GM12878 (cell line): ENCODE data around the gene FBXO17. TPM values are rescaled to one million over a fixed set of nuclear protein-coding genes. Genes with fewer than 3 reads are reported as not detected.

Experiments
- SMC3 ChIP-seq: IDR thresholded peaks from 2 replicates; pipeline ENCODE4 v1.6.1; 2011; ENCODE audit warnings: low read length, improper control_type of control experiment, borderline replicate concordance
- ZZZ3 ChIP-seq: IDR thresholded peaks from 2 replicates; pipeline ENCODE4 v1.6.1; 2011; ENCODE audit warnings: low read depth; ENCODE audit not compliant: control insufficient read depth, insufficient read length
- polyA plus RNA-seq, 11 experiments: library from polyadenylated mRNA; depleted of rRNA in 4 of 11; unstranded in 6 of 11; stranded (reverse) in 5 of 11; fragments of >200 nt; fragmentation: Nextera tagmentation in 4 of 11; fragmentation: Illumina TruSeq in 1 of 11; extraction: Ambion mirVana in 4 of 11; extraction: Trizol in 1 of 11; gene quantifications; 1 replicate in 1 of 11; 2 replicates in 10 of 11; pipeline versions ENCODE4 v1.2.1 to v1.2.3, GENCODE V29; 2011 to 2016; ENCODE audit warnings: inconsistent platforms in 2 of 11, missing spikeins in 2 of 11, low read depth in 1 of 11
- total RNA-seq, 4 experiments: library from RNA; depleted of rRNA in 3 of 4; stranded (reverse); fragments of >200 nt in 3 of 4; fragmentation: Illumina TruSeq in 1 of 4; extraction: Trizol in 1 of 4; gene quantifications; 2 replicates each; pipeline versions ENCODE4 v1.2.1 to v1.2.3, GENCODE V29; 2013 to 2021
- TF ChIP-seq, protein P1 (sequence below): fragments of 450-650 bp; IDR thresholded peaks from 2 replicates; pipeline ENCODE4 v1.6.1; 2014; ENCODE audit warnings: mild to moderate bottlenecking
- TF ChIP-seq, protein P2 (sequence below): fragments of 450-650 bp; IDR thresholded peaks from 2 replicates; pipeline ENCODE4 v1.6.1; 2017; ENCODE audit warnings: low read depth, mild to moderate bottlenecking, moderate library complexity
- TF ChIP-seq, protein P3 (sequence below): fragments of 450-650 bp; IDR thresholded peaks from 2 replicates; pipeline ENCODE4 v1.6.1; 2017; ENCODE audit warnings: borderline replicate concordance
- TF ChIP-seq, protein P4 (sequence below): fragments of 450-650 bp; IDR thresholded peaks from 2 replicates; pipeline ENCODE4 v1.6.1; 2017; ENCODE audit warnings: antibody characterized with exemption, mild to moderate bottlenecking, moderate library complexity

FBXO17 gene
- total and polyA plus RNA-seq, 10 of the 15 experiments (the other 5 are each of a cell fraction or from before 2014, with no cell fraction given): 2.2 to 11.1 (median 5.3) TPM

DNA sequence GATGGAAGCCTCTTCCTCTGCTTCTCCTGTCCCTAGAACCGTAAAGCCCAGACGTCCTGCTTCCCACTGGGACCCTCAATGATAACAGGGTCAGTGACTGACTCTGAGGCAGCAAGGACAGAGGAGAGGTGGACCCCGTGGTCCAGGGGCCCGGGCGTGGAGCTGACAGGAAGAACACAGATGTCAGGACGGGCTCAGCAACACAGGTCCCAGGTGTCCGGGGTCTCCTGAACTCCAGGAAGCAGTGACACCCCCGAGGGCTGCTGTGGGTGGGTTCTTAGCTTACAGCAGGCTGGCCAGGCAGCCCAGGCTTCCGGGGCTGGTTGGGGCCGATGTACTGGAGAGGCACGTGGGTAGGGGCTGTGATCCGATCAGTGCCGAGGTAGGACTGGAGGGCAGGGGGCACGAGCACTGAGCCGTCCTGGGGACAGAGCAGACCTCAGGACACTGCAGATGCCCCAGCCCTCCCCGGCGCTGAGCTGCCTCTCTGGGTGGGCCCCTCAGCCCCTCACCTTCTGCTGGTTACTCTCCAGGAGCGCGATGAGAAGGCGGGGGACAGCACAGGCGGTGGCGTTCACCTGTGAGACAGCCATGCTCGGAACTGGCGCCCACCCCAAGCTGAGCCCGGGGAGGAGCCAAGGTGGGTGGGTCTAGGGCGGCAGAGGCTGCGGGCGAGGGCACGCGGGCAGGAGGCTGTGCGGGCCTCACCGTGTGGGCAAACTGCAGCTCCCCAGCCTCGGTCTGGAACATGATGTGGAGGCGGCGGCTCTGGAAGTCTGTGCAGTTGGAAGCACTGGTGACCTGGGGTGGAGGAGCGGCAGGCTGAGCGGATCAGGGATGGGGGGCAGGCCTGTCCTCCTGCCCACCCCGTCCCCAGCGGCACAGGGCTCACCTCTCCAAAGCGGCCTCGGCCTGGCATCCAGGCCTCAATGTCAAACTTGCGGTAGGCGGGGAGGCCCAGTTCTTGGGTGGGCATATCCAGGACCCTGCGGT lies 59.9 kb downstream of the FBXO17 start (continued):
- TF ChIP-seq, protein P1, sequence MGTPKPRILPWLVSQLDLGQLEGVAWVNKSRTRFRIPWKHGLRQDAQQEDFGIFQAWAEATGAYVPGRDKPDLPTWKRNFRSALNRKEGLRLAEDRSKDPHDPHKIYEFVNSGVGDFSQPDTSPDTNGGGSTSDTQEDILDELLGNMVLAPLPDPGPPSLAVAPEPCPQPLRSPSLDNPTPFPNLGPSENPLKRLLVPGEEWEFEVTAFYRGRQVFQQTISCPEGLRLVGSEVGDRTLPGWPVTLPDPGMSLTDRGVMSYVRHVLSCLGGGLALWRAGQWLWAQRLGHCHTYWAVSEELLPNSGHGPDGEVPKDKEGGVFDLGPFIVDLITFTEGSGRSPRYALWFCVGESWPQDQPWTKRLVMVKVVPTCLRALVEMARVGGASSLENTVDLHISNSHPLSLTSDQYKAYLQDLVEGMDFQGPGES: no peak
- TF ChIP-seq, protein P2, sequence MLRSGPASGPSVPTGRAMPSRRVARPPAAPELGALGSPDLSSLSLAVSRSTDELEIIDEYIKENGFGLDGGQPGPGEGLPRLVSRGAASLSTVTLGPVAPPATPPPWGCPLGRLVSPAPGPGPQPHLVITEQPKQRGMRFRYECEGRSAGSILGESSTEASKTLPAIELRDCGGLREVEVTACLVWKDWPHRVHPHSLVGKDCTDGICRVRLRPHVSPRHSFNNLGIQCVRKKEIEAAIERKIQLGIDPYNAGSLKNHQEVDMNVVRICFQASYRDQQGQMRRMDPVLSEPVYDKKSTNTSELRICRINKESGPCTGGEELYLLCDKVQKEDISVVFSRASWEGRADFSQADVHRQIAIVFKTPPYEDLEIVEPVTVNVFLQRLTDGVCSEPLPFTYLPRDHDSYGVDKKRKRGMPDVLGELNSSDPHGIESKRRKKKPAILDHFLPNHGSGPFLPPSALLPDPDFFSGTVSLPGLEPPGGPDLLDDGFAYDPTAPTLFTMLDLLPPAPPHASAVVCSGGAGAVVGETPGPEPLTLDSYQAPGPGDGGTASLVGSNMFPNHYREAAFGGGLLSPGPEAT: no peak
- TF ChIP-seq SMC3 (no peak), ZZZ3 (no peak)
- TF ChIP-seq, protein P3, sequence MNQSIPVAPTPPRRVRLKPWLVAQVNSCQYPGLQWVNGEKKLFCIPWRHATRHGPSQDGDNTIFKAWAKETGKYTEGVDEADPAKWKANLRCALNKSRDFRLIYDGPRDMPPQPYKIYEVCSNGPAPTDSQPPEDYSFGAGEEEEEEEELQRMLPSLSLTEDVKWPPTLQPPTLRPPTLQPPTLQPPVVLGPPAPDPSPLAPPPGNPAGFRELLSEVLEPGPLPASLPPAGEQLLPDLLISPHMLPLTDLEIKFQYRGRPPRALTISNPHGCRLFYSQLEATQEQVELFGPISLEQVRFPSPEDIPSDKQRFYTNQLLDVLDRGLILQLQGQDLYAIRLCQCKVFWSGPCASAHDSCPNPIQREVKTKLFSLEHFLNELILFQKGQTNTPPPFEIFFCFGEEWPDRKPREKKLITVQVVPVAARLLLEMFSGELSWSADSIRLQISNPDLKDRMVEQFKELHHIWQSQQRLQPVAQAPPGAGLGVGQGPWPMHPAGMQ: no peak
- TF ChIP-seq, protein P4, sequence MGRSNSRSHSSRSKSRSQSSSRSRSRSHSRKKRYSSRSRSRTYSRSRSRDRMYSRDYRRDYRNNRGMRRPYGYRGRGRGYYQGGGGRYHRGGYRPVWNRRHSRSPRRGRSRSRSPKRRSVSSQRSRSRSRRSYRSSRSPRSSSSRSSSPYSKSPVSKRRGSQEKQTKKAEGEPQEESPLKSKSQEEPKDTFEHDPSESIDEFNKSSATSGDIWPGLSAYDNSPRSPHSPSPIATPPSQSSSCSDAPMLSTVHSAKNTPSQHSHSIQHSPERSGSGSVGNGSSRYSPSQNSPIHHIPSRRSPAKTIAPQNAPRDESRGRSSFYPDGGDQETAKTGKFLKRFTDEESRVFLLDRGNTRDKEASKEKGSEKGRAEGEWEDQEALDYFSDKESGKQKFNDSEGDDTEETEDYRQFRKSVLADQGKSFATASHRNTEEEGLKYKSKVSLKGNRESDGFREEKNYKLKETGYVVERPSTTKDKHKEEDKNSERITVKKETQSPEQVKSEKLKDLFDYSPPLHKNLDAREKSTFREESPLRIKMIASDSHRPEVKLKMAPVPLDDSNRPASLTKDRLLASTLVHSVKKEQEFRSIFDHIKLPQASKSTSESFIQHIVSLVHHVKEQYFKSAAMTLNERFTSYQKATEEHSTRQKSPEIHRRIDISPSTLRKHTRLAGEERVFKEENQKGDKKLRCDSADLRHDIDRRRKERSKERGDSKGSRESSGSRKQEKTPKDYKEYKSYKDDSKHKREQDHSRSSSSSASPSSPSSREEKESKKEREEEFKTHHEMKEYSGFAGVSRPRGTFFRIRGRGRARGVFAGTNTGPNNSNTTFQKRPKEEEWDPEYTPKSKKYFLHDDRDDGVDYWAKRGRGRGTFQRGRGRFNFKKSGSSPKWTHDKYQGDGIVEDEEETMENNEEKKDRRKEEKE: no peak
